ENCODE data around the gene CNP.
A peak's percentile ranks its signal among the peaks of the same experiment; 100 is the strongest.

Gene CNP

GRCh38 chr17:41941168-41941567 is 25.4 kb upstream of the CNP start:
- no peak for DNase-seq (ENCODE audit: low spot score)

DNA sequence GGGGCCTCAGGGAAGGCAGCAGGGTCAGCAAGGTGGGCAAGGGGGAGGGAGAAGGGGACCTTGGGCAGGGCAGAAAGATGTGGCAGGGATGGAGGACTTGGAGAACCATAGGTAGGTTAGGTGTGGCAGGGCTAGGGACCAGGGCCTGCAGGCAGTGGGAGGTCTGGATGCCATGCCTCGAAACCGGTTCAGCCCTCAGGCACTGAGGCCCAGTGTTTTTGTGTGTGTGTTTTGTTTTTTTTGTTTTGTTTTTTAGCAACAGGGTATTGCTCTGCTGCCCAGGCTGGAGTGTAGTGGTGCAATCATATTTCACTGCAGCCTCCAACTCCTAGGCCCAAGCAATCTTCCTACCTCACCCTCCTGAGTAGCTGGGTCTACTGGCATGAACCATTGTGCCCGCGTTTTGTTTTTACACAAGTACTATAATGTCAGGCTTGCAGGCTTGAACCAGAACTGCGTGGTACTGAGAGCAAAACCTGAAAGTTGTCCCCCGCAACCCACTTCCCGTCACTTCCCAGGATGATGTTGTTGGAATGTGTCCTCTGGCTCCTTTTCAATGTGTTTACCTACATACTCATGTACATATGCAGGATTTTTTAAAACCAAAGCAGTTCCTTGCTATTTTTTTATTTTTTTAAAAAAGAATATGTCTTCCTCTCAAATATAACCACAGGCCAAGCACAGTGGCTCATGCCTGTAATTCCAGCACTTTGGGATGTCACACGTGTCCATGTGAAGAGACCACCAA is 23.8 kb upstream of the CNP start:
- DNase-seq (ENCODE audit: low spot score), result no peak

- no peak for DNase-seq (ENCODE audit: low spot score)
These were observed 23.1 kb upstream of the CNP start for GRCh38 chr17:41943492-41943891.

GRCh38 chr17:41944943-41945342 is 21.7 kb upstream of the CNP start:
- no peak for DNase-seq (ENCODE audit: low spot score)

- no peak for DNase-seq (ENCODE audit: low spot score)
These were observed 17.7 kb upstream of the CNP start for GRCh38 chr17:41948762-41949460.

DNA sequence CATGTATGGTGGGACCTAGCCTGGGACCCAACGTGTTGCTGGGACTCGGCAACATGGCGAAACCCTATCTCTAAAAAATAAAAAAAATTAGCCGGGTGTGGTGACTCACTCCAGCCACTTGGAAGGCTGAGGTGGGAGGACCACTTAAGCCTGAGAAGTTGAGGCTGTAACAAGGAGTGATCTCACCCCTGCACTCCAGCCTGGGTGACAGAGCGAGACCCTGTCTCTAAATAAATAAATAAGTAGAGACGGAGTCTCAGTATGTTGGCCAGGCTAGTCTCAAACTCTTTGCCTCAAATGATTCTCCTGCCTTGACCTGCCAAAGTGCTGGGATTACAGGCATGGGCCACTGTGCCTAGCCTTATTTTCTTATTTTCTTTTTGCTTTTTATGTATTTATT is 10.1 kb upstream of the CNP start:
- DNase-seq (ENCODE audit: low spot score), result no peak

DNA sequence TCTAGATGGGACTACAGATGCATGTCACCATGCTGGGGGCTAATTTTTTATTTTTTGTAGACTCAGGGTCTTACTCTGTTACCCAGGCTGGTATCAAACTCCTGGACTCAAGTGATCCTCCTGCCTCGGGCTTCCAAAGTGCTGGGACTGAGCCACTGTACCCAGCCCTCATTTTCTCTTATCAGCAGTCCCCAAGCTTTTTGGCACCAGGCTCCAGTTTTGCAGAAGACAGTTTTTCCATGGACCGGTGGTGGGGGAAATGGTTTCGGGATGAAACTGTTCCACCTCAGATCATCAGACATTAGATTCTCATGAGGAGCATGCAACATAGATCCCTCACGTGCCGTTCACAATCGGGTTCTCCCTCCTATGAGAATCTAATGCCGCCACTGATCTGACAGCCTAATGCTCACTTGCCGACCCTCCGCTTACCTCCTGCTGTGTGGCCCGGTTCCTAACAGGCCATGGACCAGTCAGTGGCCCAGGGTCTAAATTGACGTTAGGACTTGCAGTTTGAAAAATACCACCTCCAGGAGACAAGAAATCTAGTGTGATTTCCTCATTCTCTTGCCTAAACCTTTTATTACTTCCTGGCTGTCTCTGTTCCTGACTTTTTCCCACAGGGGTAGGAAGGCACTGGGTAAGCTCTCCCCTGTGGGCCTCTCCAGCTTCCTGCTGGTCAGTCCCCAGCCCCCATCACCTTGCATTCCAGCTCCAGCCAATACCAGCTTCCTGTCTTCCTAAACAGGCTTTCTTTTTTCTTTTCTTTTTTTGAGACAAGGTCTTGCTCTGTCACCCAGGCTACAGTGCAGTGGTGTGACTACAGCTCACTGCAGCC is 9.3 kb upstream of the CNP start:
- no peak for DNase-seq (ENCODE audit: low spot score)

- DNase-seq (ENCODE audit: low spot score), result no peak
These were observed 8.6 kb upstream of the CNP start for GRCh38 chr17:41957869-41958439.

GRCh38 chr17:41959030-41959335 is 7.6 kb upstream of the CNP start:
- DNase-seq (ENCODE audit: low spot score), result no peak

GRCh38 chr17:41959336-41960095 is 7.1 kb upstream of the CNP start:
- peak; percentile 84 for DNase-seq (ENCODE audit: low spot score)

GRCh38 chr17:41962111-41962510 is 4.5 kb upstream of the CNP start:
- no peak for DNase-seq (ENCODE audit: low spot score)

GRCh38 chr17:41962768-41963434 is 3.7 kb upstream of the CNP start:
- DNase-seq (ENCODE audit: low spot score), result peak; percentile 84

GRCh38 chr17:41965694-41966462 is 717 bp upstream of the CNP start:
- peak; percentile 71 for DNase-seq (ENCODE audit: low spot score)

- no peak for DNase-seq (ENCODE audit: low spot score)
These were observed 736 bp downstream of the CNP start for GRCh38 chr17:41967141-41967920.

GRCh38 chr17:41967921-41968578 is 1.5 kb downstream of the CNP start:
- no peak for DNase-seq (ENCODE audit: low spot score)

DNA sequence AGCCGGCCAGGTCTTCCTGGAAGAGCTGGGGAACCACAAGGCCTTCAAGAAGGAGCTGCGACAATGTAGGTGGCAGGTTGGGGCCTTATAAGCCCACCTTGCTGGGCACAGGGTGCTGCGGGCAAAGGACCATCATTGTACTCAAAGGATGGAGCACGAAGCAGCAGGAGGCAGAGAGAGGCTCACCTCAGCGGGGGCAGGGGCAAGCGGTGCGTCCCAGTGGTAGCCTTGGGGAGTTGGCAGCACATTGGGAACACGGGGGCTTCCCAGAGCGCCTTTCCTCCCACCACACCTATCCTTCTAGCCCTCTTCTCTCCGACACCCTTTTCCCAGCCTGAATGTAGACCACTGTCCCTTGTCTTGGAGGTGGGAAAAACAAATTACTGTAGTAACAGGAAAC is 2.1 kb downstream of the CNP start:
- DNase-seq (ENCODE audit: low spot score), result no peak

GRCh38 chr17:41970901-41971331 is 4.3 kb downstream of the CNP start:
- no peak for DNase-seq (ENCODE audit: low spot score)

DNA sequence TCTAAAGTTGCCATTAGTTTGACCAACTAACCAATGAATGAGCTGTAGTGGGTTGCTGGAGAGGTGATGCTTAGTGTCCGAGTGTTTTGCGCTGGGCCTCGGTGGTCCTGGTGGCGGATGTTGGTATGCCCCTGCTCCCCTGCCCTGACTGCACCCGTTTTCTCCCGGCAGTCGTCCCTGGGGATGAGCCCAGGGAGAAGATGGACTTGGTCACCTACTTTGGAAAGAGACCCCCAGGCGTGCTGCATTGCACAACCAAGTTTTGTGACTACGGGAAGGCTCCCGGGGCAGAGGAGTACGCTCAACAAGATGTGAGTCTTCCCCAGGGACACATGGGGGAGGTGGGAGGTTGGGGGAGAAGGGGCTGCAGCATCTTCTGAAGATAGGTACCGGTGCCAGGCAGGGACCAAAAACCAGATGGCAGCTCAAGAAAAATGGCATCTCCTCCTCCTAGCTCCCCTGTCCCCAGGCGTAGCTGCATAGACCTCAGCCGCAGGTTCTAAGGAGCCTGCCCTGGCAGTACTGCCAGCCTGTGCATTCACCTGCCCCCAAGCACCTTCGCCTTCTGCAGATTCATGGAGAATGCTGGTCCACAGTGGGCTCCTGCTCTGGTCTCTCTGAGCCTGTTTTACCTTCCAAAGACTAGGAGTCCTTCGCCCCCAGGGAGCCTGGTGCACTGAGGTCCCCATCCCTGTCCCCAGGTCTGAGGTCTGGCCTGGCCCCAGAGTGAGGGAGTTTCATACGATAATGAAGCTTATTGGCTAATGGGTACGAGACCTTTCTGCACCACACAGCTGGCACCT is 5.3 kb downstream of the CNP start:
- no peak for DNase-seq (ENCODE audit: low spot score)

All from SK-N-DZ (cell line).